GM12872 (cell line): Measurements from ENCODE around the gene FHOD3.

Experiments used
- CTCF ChIP-seq: IDR thresholded peaks from 3 replicates; pipeline ENCODE4 v1.5.1; 2011; ENCODE audit warnings: low read depth, mild to moderate bottlenecking, low read length, moderate library complexity; ENCODE audit not compliant: insufficient read depth

FHOD3 gene

GRCh38 chr18:36392164-36392978 lies 94.9 kb downstream of the FHOD3 start:
- TF ChIP-seq CTCF, result no peak

GRCh38 chr18:36392979-36393287 lies 95.4 kb downstream of the FHOD3 start:
- TF ChIP-seq CTCF, result no peak

GRCh38 chr18:36394486-36394885 lies 97.0 kb downstream of the FHOD3 start:
- no peak for TF ChIP-seq CTCF

GRCh38 chr18:36396190-36396589 lies 98.7 kb downstream of the FHOD3 start:
- TF ChIP-seq CTCF, result no peak

- no peak for TF ChIP-seq CTCF
Observed at GRCh38 chr18:36397033-36397432, 99.5 kb downstream of the FHOD3 start.

- no peak for TF ChIP-seq CTCF
Observed at GRCh38 chr18:36398419-36398818, 100.9 kb downstream of the FHOD3 start.

- no peak for TF ChIP-seq CTCF
Observed at GRCh38 chr18:36399055-36399454, 101.5 kb downstream of the FHOD3 start.

GRCh38 chr18:36401462-36401861 lies 103.9 kb downstream of the FHOD3 start:
- no peak for TF ChIP-seq CTCF
